H1 (cell line): Measurements from ENCODE around the gene VAT1L. TPM values are rescaled to one million over a fixed set of nuclear protein-coding genes. Genes with fewer than 3 reads are reported as not detected.
A peak's percentile ranks its signal among the peaks of the same experiment; 100 is the strongest.

ENCODE experiments used
- CTCF ChIA-PET: fragments of 300-600 bp; sonication (Branson Sonifier 250); formaldehyde crosslinking; loops from one replicate; lab custom pipeline; 2021; ENCODE audit not compliant: partially characterized antibody; lab: Charles Lee
- POLR2A ChIA-PET: fragments of 300-600 bp; sonication (Branson Sonifier 250); formaldehyde crosslinking; loops from one replicate; lab custom pipeline; 2021; ENCODE audit warnings: inconsistent platforms; ENCODE audit not compliant: partially characterized antibody; lab: Charles Lee
- DNase-seq, 2 experiments: peaks; one replicate each; pipeline versions ENCODE4 v3.0.0 to v3.0.0-alpha.2; 2010 to 2022; ENCODE audit warnings: low spot score in 2 of 2, low read depth in 1 of 2, mixed read lengths in 1 of 2
- FAIRE-seq: peaks from 2 replicates; lab custom pipeline; 2011; peaks lifted over from hg19 to GRCh38; lab: Jason Lieb, UNC
- H2AFZ ChIP-seq: 2 replicates; pipeline ENCODE4 v1.8.1; 2012; ENCODE audit warnings: low read length, inconsistent platforms
- H2AK5ac ChIP-seq: 2 replicates; pipeline ENCODE4 v1.6.1; 2013; ENCODE audit warnings: low read depth, low read length
- H2BK120ac ChIP-seq: replicated peaks from 2 replicates; pipeline ENCODE3; 2013; ENCODE audit warnings: low read depth, low read length, inconsistent platforms
- H2BK12ac ChIP-seq: 2 replicates; pipeline ENCODE4 v1.6.1; 2013; ENCODE audit warnings: low read depth, low read length
- H2BK15ac ChIP-seq: 2 replicates; pipeline ENCODE4 v1.6.1; 2013; ENCODE audit warnings: low read length
- H2BK20ac ChIP-seq: 2 replicates; pipeline ENCODE4 v1.6.1; 2013; ENCODE audit warnings: low read length
- H2BK5ac ChIP-seq: 2 replicates; pipeline ENCODE4 v1.6.1; 2013; ENCODE audit warnings: low read depth, low read length
- H3K14ac ChIP-seq: 2 replicates; pipeline ENCODE4 v1.6.1; 2013; ENCODE audit warnings: inconsistent platforms; ENCODE audit not compliant: insufficient read length
- H3K18ac ChIP-seq: 2 replicates; pipeline ENCODE4 v1.6.1; 2013; ENCODE audit warnings: low read length; ENCODE audit errors: extremely low read depth
- H3K23ac ChIP-seq: 2 replicates; pipeline ENCODE4 v1.6.1; 2013; ENCODE audit warnings: inconsistent platforms; ENCODE audit not compliant: insufficient read length
- H3K23me2 ChIP-seq: 2 replicates; pipeline ENCODE4 v1.6.1; 2013; ENCODE audit warnings: low read depth, low read length
- H3K27ac ChIP-seq: 2 replicates; pipeline ENCODE4 v1.6.1; 2011; ENCODE audit warnings: low read depth, low read length, inconsistent platforms
- H3K27me3 ChIP-seq, 4 experiments: replicated peaks in 1 of 4; 1 replicate in 1 of 4; 2 replicates in 3 of 4; pipeline versions ENCODE4 v1.6.1 to v1.8.1; 2011 to 2013; ENCODE audit warnings: low read length in 3 of 4, mild to moderate bottlenecking in 3 of 4, inconsistent platforms in 2 of 4, mixed read lengths in 2 of 4, moderate library complexity in 1 of 4; ENCODE audit not compliant: control insufficient read depth in 3 of 4, insufficient read depth in 3 of 4; ENCODE audit errors: extremely low read depth in 1 of 4
- H3K36me3 ChIP-seq, 4 experiments: 2 replicates each; pipeline versions ENCODE4 v1.6.1 to v1.8.1; 2011 to 2013; ENCODE audit warnings: mild to moderate bottlenecking in 4 of 4, low read length in 3 of 4, moderate library complexity in 2 of 4, control low read depth in 1 of 4, inconsistent platforms in 1 of 4; ENCODE audit not compliant: insufficient read depth in 4 of 4, control insufficient read depth in 2 of 4
- H3K4ac ChIP-seq: replicated peaks from 2 replicates; pipeline ENCODE3; 2013; ENCODE audit warnings: low read length, low read depth, mixed read lengths, inconsistent platforms; ENCODE audit not compliant: insufficient read length
- H3K4me1 ChIP-seq, 4 experiments: replicated peaks in 1 of 4; 1 replicate in 1 of 4; 2 replicates in 3 of 4; pipeline versions ENCODE4 v1.6.1 to v1.8.1; 2011 to 2013; ENCODE audit warnings: low read length in 3 of 4, inconsistent platforms in 2 of 4, mixed read lengths in 1 of 4; ENCODE audit not compliant: insufficient read depth in 4 of 4, control insufficient read depth in 3 of 4
- H3K4me2 ChIP-seq, 2 experiments: 2 replicates each; pipeline versions ENCODE4 v1.6.1 to v1.8.1; 2011 to 2013; ENCODE audit warnings: low read depth in 2 of 2, low read length in 2 of 2, control low read depth in 1 of 2, inconsistent platforms in 1 of 2, mild to moderate bottlenecking in 1 of 2; ENCODE audit not compliant: insufficient read depth in 1 of 2
- H3K4me3 ChIP-seq, 4 experiments: fragments of 200-600, 300-600 bp in 1 of 4; sonication (generic), shearing (Covaris generic), sonication (Bioruptor Twin) in 1 of 4; 2 replicates each; pipeline versions ENCODE4 v1.5.1 to v1.8.1; 2011 to 2016; ENCODE audit warnings: low read length in 4 of 4, low read depth in 3 of 4, control low read depth in 2 of 4, inconsistent platforms in 2 of 4, mild to moderate bottlenecking in 2 of 4, mixed read lengths in 1 of 4, moderate library complexity in 1 of 4; ENCODE audit not compliant: insufficient read depth in 2 of 4; ENCODE audit errors: extremely low read depth in 1 of 4
- H3K56ac ChIP-seq: replicated peaks from 2 replicates; pipeline ENCODE3; 2013; ENCODE audit warnings: low read depth, mild to moderate bottlenecking, mixed read lengths, low read length, inconsistent platforms; ENCODE audit not compliant: insufficient read length
- H3K79me1 ChIP-seq: 2 replicates; pipeline ENCODE4 v1.6.1; 2013; ENCODE audit warnings: low read depth, low read length, control low read depth
- H3K79me2 ChIP-seq, 2 experiments: 2 replicates each; pipeline versions ENCODE4 v1.6.1 to v1.8.1; 2012 to 2013; ENCODE audit warnings: low read length in 2 of 2, mild to moderate bottlenecking in 2 of 2, inconsistent platforms in 1 of 2; ENCODE audit not compliant: insufficient read depth in 2 of 2, control insufficient read depth in 1 of 2
- H3K9ac ChIP-seq, 4 experiments: replicated peaks in 1 of 4; 1 replicate in 1 of 4; 2 replicates in 3 of 4; pipeline versions ENCODE4 v1.6.1 to v1.8.1; 2011 to 2013; ENCODE audit warnings: low read depth in 3 of 4, low read length in 3 of 4, control low read depth in 2 of 4, mild to moderate bottlenecking in 2 of 4, moderate library complexity in 2 of 4, inconsistent platforms in 1 of 4; ENCODE audit errors: extremely low read depth in 1 of 4
- H3K9me3 ChIP-seq, 2 experiments: 2 replicates each; pipeline versions ENCODE4 v1.6.1 to v1.8.1; 2012 to 2013; ENCODE audit warnings: mild to moderate bottlenecking in 2 of 2, moderate library complexity in 2 of 2, control low read depth in 1 of 2, inconsistent platforms in 1 of 2, low read depth in 1 of 2, low read length in 1 of 2, mixed read lengths in 1 of 2; ENCODE audit not compliant: insufficient read depth in 2 of 2
- H4K20me1 ChIP-seq, 2 experiments: replicated peaks in 1 of 2; 2 replicates each; pipeline versions ENCODE3 to v1.8.1; 2011 to 2013; ENCODE audit warnings: inconsistent platforms in 2 of 2, low read length in 2 of 2, mild to moderate bottlenecking in 1 of 2; ENCODE audit not compliant: insufficient read depth in 2 of 2, control insufficient read depth in 1 of 2
- H4K5ac ChIP-seq: 2 replicates; pipeline ENCODE4 v1.6.1; 2013; ENCODE audit warnings: low read length, low read depth, mixed read lengths, inconsistent platforms; ENCODE audit not compliant: insufficient read length
- H4K8ac ChIP-seq: 2 replicates; pipeline ENCODE4 v1.8.0; 2013; ENCODE audit warnings: mild to moderate bottlenecking, moderate library complexity, low read length, inconsistent platforms; ENCODE audit not compliant: insufficient read depth; ENCODE audit errors: extremely low read depth
- H4K91ac ChIP-seq: replicated peaks from 2 replicates; pipeline ENCODE3; 2013; ENCODE audit warnings: low read length, mixed read lengths, inconsistent platforms; ENCODE audit not compliant: insufficient read length
- CBX8 ChIP-seq: fragments of 300-800, 300-1000 bp; sonication (generic); IDR thresholded peaks from 2 replicates; pipeline ENCODE4 v1.7.1; 2016; ENCODE audit warnings: low read depth, low read length, borderline replicate concordance
- CEBPB ChIP-seq: IDR thresholded peaks from 2 replicates; pipeline ENCODE4 v1.6.1; 2012; ENCODE audit warnings: low read depth, low read length
- CREB1 ChIP-seq: IDR thresholded peaks from 2 replicates; pipeline ENCODE4 v1.6.1; 2012; ENCODE audit warnings: inconsistent platforms
- GTF2F1 ChIP-seq: IDR thresholded peaks from 2 replicates; pipeline ENCODE4 v1.6.1; 2012; ENCODE audit warnings: low read depth, low read length, improper control_type of control experiment, borderline replicate concordance
- JUN ChIP-seq: IDR thresholded peaks from 2 replicates; pipeline ENCODE4 v1.6.1; 2011; ENCODE audit warnings: low read depth, mild to moderate bottlenecking, improper control_type of control experiment, low read length
- POLR2AphosphoS5 ChIP-seq: IDR thresholded peaks from 2 replicates; pipeline ENCODE4 v1.6.1; 2011; ENCODE audit warnings: low read depth, low read length
- POU5F1 ChIP-seq: IDR thresholded peaks from 2 replicates; pipeline ENCODE4 v1.6.1; 2011; ENCODE audit warnings: low read depth, mild to moderate bottlenecking, low read length, moderate library complexity
- RFX5 ChIP-seq: IDR thresholded peaks from 2 replicates; pipeline ENCODE4 v1.6.1; 2011; ENCODE audit warnings: low read depth, low read length, improper control_type of control experiment, borderline replicate concordance
- SP1 ChIP-seq: IDR thresholded peaks from 2 replicates; pipeline ENCODE4 v1.6.1; 2011; ENCODE audit warnings: low read depth, low read length
- USF2 ChIP-seq: IDR thresholded peaks from 2 replicates; pipeline ENCODE4 v1.6.1; 2011; ENCODE audit warnings: low read length, improper control_type of control experiment
- YY1 ChIP-seq: IDR thresholded peaks from 2 replicates; pipeline ENCODE4 v1.6.1; 2011; ENCODE audit warnings: low read depth, mild to moderate bottlenecking, low read length
- WGBS, 2 experiments: shearing (Covaris generic) in 1 of 2; methylation state at CpG; one replicate each; pipeline versions ENCODE4 v1.1.6 to v1.1.7; 2013 to 2015; ENCODE audit warnings: low lambda C conversion rate in 2 of 2, mixed read lengths in 2 of 2, inconsistent platforms in 1 of 2, low coverage in 1 of 2, missing lambda C conversion rate in 1 of 2; ENCODE audit not compliant: insufficient replicate concordance in 2 of 2, insufficient coverage in 1 of 2, insufficient read length in 1 of 2; ENCODE audit errors: extremely low coverage in 1 of 2, missing lambda C conversion rate in 1 of 2; 5-methylcytosine and 5-hydroxymethylcytosine counted together
- polyA plus RNA-seq, 7 experiments: library from polyadenylated mRNA; depleted of rRNA in 3 of 7; stranded (reverse) in 5 of 7; unstranded in 2 of 7; fragments of >200 nt in 5 of 7; fragments of 200-250 nt in 2 of 7; gene quantifications; 1 replicate in 5 of 7; 2 replicates in 1 of 7; 4 replicates in 1 of 7; pipeline versions ENCODE4 v1.2.1 to v1.2.3, GENCODE V29; 2011 to 2013; ENCODE audit warnings: missing spikeins in 2 of 7, mixed read lengths in 2 of 7
- total RNA-seq: library from RNA; stranded (reverse); fragmentation: NEBNext Ultra II Directional; extraction: Animal tissue kit (Norgen Biotek cat#: 25700); gene quantifications from 2 replicates; pipeline ENCODE4 v1.2.1, GENCODE V29; 2021

VAT1L gene
- total and polyA plus RNA-seq, 2 of the 8 experiments (the other 6 are each of a cell fraction or from before 2014, with no cell fraction given), result 46.3 to 48.2 TPM

GRCh38 chr16:77969861-77970260 lies 181.5 kb downstream of the VAT1L start:
- no peak overlapping the region for H3K4me3 ChIP-seq
- H3K23me2 ChIP-seq, result no peaks in the 10 kb centered on the region; the same call in 1 of the 2 replicates
- DNase-seq, result no peak
- no peaks in the 10 kb centered on the region for H3K79me1 ChIP-seq
- peak overlapping the region; percentile 92 for H4K91ac ChIP-seq
- H2BK20ac ChIP-seq, result peak overlapping the region; percentile 100; the same call in 1 of the 2 replicates
- H2BK120ac ChIP-seq, result peak overlapping the region; percentile 95
- H2BK5ac ChIP-seq, result peak overlapping the region; percentile 96; the same call in 1 of the 2 replicates
- H3K4ac ChIP-seq, result peak overlapping the region; percentile 92
- no peak overlapping the region for H3K9ac ChIP-seq
- H3K18ac ChIP-seq, result peak overlapping the region; percentile 55
- ChIA-PET POLR2A (interaction anchor here (1.3 kb wide), 1 partner anchor 180 kb away, joined by 3 read pairs; no protein-coding TSS in a partner anchor), CTCF (interaction anchor here (0.6 to 24.3 kb wide), 17 partner anchors 10 to 589 kb away, joined by 3 to 362 read pairs (median 5); no protein-coding TSS in a partner anchor)
- peaks cover 0 to 2% (median 0%) of the 10 kb centered on the region in 4 experiments; a peak in 1 of 7 replicates for H3K27me3 ChIP-seq
- peaks cover 0 to 2% (median 0%) of the 10 kb centered on the region in 4 experiments; a peak in 1 of 8 replicates for H3K36me3 ChIP-seq
- H3K14ac ChIP-seq, result no peak overlapping the region
- peak overlapping the region; percentile 78; the same call in 1 of the 2 replicates for H2AK5ac ChIP-seq
- WGBS, 2 experiments, result 89% methylated on average over 6 of the region's 6 CpGs; no CpG with 5 or more reads in 1 of the 2 experiments
- H3K79me2 ChIP-seq, result no peaks in the 10 kb centered on the region
- no peak overlapping the region for H4K8ac ChIP-seq
- no peak overlapping the region for H4K5ac ChIP-seq
- H4K20me1 ChIP-seq, result no peaks in the 10 kb centered on the region
- no peak for FAIRE-seq
- H2BK12ac ChIP-seq, result peak overlapping the region; percentile 80
- H3K56ac ChIP-seq, result no peak overlapping the region
- no peak overlapping the region for H3K27ac ChIP-seq
- no peak overlapping the region for H3K4me2 ChIP-seq
- peaks cover 14 to 21% (median 18%) of the 10 kb centered on the region in 4 experiments for H3K4me1 ChIP-seq
- H2AFZ ChIP-seq, result no peak overlapping the region
- TF ChIP-seq CEBPB (no peak), POLR2AphosphoS5 (no peak), JUN (no peak), SP1 (no peak), GTF2F1 (no peak), POU5F1 (no peak), YY1 (no peak), USF2 (no peak), CREB1 (no peak), CBX8 (no peak), RFX5 (no peak)
- H3K23ac ChIP-seq, result no peak overlapping the region
- no peak overlapping the region for H2BK15ac ChIP-seq
- H3K9me3 ChIP-seq, result no peaks in the 10 kb centered on the region
